ENCODE measurements around the gene GNG4.

- TF ChIP-seq POLR2A (IDR thresholded peaks at IDR 0.05) (no peak), CTCF (IDR thresholded peaks at IDR 0.05) (no peak)
These were observed 67.5 kb downstream of the GNG4 start for GRCh38 chr1:235582130-235582529.

All from adrenal gland (tissue), 5 donors.